Measurements from ENCODE around the gene AK4.

Gene AK4

DNA sequence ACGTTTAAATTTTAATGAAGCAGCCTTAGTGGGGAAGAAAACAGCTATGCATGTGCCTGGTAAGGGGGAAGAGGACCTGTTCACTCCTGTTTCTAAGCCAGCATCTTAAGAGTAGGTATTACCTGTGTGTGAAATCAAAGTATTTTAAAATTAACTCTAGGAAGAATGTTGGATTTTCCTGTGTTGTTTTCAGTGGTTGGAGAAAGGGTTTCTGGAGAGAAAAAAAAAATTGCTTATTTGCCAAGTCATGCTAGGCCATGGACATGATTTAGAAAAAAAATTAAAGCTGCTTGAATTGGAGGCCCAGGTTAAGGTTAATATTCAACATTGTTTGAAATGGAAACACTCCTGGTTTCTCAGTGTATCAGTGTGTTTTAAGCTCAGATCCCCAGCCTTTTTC is 118.5 kb downstream of the AK4 start:
- Histone ChIP-seq H3K27me3 (ENCODE audit: control insufficient read depth in 1 of 2, insufficient read depth in 2 of 2, low read length in 2 of 2) (peaks cover 20 to 24% of the 10 kb centered on the region in 2 donors), H3K9me3 (ENCODE audit: control insufficient read depth in 1 of 2, low read length in 2 of 2) (no peaks in the 10 kb centered on the region), H3K36me3 (ENCODE audit: control insufficient read depth in 1 of 2, insufficient read depth in 2 of 2, low read length in 2 of 2) (no peaks in the 10 kb centered on the region), H3K4me3 (ENCODE audit: low read depth in 1 of 2, low read length in 2 of 2) (no peak overlapping the region), H3K4me1 (ENCODE audit: control insufficient read depth in 1 of 2, insufficient read depth in 2 of 2, low read length in 2 of 2) (peaks cover 11 to 15% of the 10 kb centered on the region in 2 donors), H3K9ac (ENCODE audit: low read depth in 1 of 2, low read length in 2 of 2) (no peak overlapping the region), H3K27ac (ENCODE audit: low read depth, low read length) (no peak overlapping the region)

DNA sequence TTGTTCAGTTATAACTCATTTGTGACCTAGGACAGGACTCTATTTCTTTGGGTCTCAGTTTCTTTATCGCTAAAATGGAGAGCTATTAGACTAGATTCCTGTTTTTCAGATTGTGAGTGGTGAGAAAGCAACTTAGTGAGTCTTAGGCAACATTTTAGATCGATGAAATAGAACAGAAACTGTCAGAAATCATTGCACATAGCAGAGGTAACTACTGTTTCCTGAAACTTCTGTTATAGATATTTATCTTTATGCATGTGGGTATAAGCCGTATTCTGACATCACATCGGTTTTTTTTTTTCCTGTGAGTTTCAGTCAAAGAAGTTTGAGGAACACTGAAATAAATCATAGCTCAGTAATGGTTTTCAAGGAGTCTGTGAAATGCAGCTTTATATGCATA is 119.3 kb downstream of the AK4 start:
- Histone ChIP-seq H3K27ac (ENCODE audit: low read depth, low read length) (no peak overlapping the region), H3K9me3 (ENCODE audit: control insufficient read depth in 1 of 2, low read length in 2 of 2) (no peaks in the 10 kb centered on the region), H3K36me3 (ENCODE audit: control insufficient read depth in 1 of 2, insufficient read depth in 2 of 2, low read length in 2 of 2) (no peaks in the 10 kb centered on the region), H3K27me3 (ENCODE audit: control insufficient read depth in 1 of 2, insufficient read depth in 2 of 2, low read length in 2 of 2) (peaks cover 20 to 24% of the 10 kb centered on the region in 2 donors), H3K4me3 (ENCODE audit: low read depth in 1 of 2, low read length in 2 of 2) (no peak overlapping the region), H3K4me1 (ENCODE audit: control insufficient read depth in 1 of 2, insufficient read depth in 2 of 2, low read length in 2 of 2) (peaks cover 11 to 15% of the 10 kb centered on the region in 2 donors), H3K9ac (ENCODE audit: low read depth in 1 of 2, low read length in 2 of 2) (no peak overlapping the region)

DNA sequence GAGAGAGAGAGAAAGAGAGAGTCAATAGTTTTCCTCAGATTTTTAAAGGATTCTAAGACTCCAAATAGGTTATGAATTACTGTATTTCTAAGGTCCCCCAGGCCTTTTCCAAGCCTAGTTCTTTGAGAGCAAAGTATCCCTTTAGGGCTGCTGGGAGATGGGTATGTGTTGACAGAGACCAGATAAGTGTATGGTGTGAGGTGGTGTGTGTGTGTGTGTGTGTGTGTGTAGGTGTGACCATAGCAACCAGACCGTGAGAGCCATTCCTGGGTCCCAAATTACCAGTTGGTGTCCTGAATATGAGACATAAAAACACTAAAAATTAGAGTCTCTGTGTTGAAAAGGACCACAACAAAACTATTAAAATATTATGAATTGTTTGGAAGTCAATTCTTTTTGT is 119.7 kb downstream of the AK4 start:
- Histone ChIP-seq H3K4me1 (ENCODE audit: control insufficient read depth in 1 of 2, insufficient read depth in 2 of 2, low read length in 2 of 2) (peaks cover 11 to 15% of the 10 kb centered on the region in 2 donors), H3K9me3 (ENCODE audit: control insufficient read depth in 1 of 2, low read length in 2 of 2) (no peaks in the 10 kb centered on the region), H3K4me3 (ENCODE audit: low read depth in 1 of 2, low read length in 2 of 2) (no peak overlapping the region), H3K36me3 (ENCODE audit: control insufficient read depth in 1 of 2, insufficient read depth in 2 of 2, low read length in 2 of 2) (no peaks in the 10 kb centered on the region), H3K27ac (ENCODE audit: low read depth, low read length) (no peak overlapping the region), H3K27me3 (ENCODE audit: control insufficient read depth in 1 of 2, insufficient read depth in 2 of 2, low read length in 2 of 2) (peaks cover 20 to 24% of the 10 kb centered on the region in 2 donors), H3K9ac (ENCODE audit: low read depth in 1 of 2, low read length in 2 of 2) (no peak overlapping the region)

DNA sequence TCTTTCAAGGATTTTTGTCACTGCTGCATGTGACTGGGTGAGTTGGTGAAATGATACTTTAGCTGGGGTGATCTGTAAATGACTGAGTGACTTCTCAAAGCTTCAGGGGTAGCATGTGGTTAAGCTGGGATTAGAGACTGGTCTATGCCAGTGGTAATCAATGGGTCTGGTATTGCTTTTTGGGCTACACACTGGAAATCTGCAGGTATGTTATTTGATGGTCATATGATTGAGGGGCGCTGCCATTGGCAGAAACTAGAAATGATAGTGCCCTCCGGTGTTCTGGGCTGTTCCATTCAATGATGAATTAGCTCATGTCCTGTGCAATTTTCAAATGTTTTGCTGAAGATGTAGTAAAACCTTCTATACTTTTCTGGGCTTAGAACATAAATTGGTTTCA is 121.6 kb downstream of the AK4 start:
- peaks cover 11% of the 10 kb centered on the region in 2 donors for H3K4me1 ChIP-seq (ENCODE audit: control insufficient read depth in 1 of 2, insufficient read depth in 2 of 2, low read length in 2 of 2)
- H3K4me3 ChIP-seq (ENCODE audit: low read depth in 1 of 2, low read length in 2 of 2): no peak overlapping the region
- H3K27ac ChIP-seq (ENCODE audit: low read depth, low read length): no peak overlapping the region
- H3K27me3 ChIP-seq (ENCODE audit: control insufficient read depth in 1 of 2, insufficient read depth in 2 of 2, low read length in 2 of 2): peaks cover 13 to 18% of the 10 kb centered on the region in 2 donors
- H3K36me3 ChIP-seq (ENCODE audit: control insufficient read depth in 1 of 2, insufficient read depth in 2 of 2, low read length in 2 of 2): no peaks in the 10 kb centered on the region
- no peak overlapping the region for H3K9ac ChIP-seq (ENCODE audit: low read depth in 1 of 2, low read length in 2 of 2)
- no peaks in the 10 kb centered on the region for H3K9me3 ChIP-seq (ENCODE audit: control insufficient read depth in 1 of 2, low read length in 2 of 2)

DNA sequence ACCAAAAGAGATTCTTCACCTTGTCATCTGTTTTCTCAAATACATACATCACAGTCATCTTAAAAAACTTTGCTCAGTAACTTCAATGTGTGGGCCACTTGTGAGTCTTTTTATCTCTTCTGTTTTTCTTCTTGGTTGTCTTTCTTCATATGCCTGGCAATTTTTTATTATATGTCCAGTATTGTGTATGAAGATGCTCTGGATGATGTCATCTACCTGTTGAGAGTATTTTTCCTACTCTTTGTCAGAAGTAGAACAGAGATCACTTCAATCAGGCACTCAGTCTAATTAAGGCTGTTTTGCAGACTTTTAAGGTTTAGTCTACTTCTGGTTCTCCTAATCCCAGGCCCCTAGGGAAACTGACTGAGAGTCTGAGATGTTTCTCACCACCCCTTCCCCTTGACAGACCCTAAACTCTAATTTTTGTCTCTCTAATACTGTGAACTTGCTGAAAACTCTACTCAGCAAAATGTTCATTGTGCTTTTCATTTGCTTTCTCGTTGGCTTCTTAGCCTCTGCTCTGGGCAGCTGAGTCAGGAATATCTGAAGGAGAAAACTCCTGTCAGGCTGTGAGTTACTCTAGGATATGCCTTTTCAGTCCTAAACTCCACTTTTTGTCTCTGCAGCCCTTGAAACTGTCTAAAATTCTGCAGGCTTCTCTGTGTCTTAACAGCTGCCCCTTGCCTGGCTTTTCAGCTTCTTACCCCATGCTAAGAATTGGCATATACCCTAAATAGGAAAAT is 128.4 kb downstream of the AK4 start:
- no peaks in the 10 kb centered on the region for H3K9me3 ChIP-seq (ENCODE audit: control insufficient read depth in 1 of 2, low read length in 2 of 2)

DNA sequence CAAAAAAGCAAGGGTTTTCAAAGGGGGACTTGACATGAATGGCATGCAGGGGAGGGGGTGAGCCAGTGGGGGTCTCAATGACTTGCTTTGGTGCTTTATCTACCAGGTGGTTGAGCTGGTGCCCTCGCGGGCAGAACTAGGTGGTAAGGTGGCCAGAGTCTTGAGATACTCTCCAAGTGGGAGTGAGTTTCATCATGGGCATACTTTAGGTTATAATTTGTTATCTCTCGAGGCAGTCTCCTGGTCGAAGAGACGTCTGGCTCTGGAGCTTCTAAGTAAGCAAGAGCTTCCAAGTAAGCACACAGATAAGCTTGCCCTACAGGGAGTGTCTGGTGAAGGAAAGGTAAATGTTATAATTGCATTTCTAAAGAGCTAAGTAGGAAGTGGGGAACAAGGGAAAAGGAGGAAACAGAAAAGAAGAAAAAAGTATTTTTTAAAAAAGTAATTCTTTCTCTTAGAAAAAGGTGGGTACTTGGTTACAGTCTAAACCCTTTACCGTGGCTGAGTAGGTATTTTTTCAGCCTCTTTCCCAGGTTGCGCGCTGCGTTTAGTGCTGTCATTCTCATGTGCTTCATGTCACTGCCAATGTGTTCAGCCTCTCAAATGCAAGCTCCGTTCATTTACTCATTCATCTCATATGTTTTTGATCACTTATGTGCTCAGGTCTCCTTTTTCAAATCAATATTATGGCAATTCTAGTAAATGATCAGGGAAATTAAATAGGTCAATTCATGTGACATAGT is 129.8 kb downstream of the AK4 start:
- Histone ChIP-seq H3K27ac (ENCODE audit: low read depth, low read length) (no peak overlapping the region), H3K9me3 (ENCODE audit: control insufficient read depth in 1 of 2, low read length in 2 of 2) (no peaks in the 10 kb centered on the region), H3K27me3 (ENCODE audit: control insufficient read depth in 1 of 2, insufficient read depth in 2 of 2, low read length in 2 of 2) (no peaks in the 10 kb centered on the region), H3K4me1 (ENCODE audit: control insufficient read depth in 1 of 2, insufficient read depth in 2 of 2, low read length in 2 of 2) (no peaks in the 10 kb centered on the region), H3K4me3 (ENCODE audit: low read depth in 1 of 2, low read length in 2 of 2) (no peak overlapping the region), H3K9ac (ENCODE audit: low read depth in 1 of 2, low read length in 2 of 2) (no peak overlapping the region), H3K36me3 (ENCODE audit: control insufficient read depth in 1 of 2, insufficient read depth in 2 of 2, low read length in 2 of 2) (no peaks in the 10 kb centered on the region)

More for the DNA sequence above, 128.4 kb downstream of the AK4 start:
- Histone ChIP-seq H3K9ac (ENCODE audit: low read depth in 1 of 2, low read length in 2 of 2) (no peak overlapping the region), H3K4me3 (ENCODE audit: low read depth in 1 of 2, low read length in 2 of 2) (no peak overlapping the region), H3K27me3 (ENCODE audit: control insufficient read depth in 1 of 2, insufficient read depth in 2 of 2, low read length in 2 of 2) (no peaks in the 10 kb centered on the region), H3K4me1 (ENCODE audit: control insufficient read depth in 1 of 2, insufficient read depth in 2 of 2, low read length in 2 of 2) (no peaks in the 10 kb centered on the region), H3K27ac (ENCODE audit: low read depth, low read length) (no peak overlapping the region), H3K36me3 (ENCODE audit: control insufficient read depth in 1 of 2, insufficient read depth in 2 of 2, low read length in 2 of 2) (no peaks in the 10 kb centered on the region)

DNA sequence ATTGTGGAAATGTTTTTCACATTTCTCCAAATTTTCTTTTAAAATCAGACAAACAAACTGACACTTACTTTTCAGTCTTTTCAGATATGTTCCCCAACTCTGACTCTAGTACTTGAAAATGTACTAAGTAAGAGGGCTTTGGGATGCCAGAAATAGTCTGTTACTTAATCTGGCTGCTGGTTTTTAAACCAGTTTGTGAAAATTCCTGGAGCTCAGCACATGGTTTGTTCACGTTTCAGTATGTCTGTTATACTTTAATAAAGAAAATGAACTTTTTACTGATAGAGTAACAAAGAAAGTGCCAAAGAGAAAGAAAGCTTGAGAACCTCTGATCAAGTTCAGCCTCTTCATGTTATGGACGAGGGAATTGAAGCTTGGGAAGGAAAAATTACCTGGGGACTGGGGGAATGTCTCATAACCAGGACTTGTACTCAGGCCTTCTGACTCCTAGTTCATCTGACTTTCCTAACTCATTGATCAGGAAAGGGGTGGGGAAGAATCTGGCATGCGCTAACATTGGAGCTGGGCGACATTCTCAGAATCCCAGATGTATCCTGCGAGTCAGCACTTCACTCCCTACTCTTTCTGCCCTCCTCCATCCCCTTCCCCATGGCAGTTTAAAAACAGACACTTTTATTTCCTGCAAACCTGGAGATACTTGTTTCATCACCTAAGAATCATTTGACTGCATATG is 130.5 kb downstream of the AK4 start:
- Histone ChIP-seq H3K36me3 (ENCODE audit: control insufficient read depth in 1 of 2, insufficient read depth in 2 of 2, low read length in 2 of 2) (no peaks in the 10 kb centered on the region), H3K9me3 (ENCODE audit: control insufficient read depth in 1 of 2, low read length in 2 of 2) (no peaks in the 10 kb centered on the region), H3K4me3 (ENCODE audit: low read depth in 1 of 2, low read length in 2 of 2) (no peak overlapping the region), H3K27me3 (ENCODE audit: control insufficient read depth in 1 of 2, insufficient read depth in 2 of 2, low read length in 2 of 2) (no peaks in the 10 kb centered on the region), H3K27ac (ENCODE audit: low read depth, low read length) (no peak overlapping the region), H3K9ac (ENCODE audit: low read depth in 1 of 2, low read length in 2 of 2) (no peak overlapping the region), H3K4me1 (ENCODE audit: control insufficient read depth in 1 of 2, insufficient read depth in 2 of 2, low read length in 2 of 2) (no peaks in the 10 kb centered on the region)

DNA sequence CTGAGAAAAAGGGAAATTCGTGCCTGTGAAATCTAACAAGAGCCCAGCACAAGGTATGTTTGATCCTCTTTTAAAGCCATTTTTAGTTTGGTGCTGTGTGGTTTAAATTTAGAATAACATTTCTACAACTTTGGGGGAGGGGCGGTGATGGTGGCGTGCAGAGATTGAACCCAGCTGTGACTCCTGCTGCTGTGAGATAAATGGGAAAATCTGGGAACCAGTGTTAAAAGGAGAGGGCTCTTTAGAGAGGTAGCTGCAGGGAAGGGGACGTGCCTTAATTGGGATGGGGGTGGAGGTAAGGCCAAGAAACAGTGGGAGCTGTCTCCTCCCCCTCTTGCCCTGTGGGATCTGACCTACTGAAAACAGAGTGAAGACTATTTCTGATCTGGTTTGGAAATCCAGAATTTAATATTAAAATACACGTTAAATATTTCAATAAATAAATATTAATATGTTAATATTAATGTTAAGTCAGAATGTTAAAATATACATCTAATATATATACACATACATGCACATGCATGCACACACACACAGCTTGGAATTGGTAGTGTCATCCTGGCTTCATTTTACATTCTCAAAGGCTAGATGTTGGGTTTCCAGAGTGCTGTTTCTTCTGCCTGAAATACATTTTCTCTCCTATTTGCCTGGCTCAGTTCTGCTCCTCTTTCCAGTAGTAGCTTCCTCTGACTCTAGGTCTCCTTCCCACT is 131.2 kb downstream of the AK4 start:
- H3K9ac ChIP-seq (ENCODE audit: low read depth in 1 of 2, low read length in 2 of 2): no peak overlapping the region
- H3K36me3 ChIP-seq (ENCODE audit: control insufficient read depth in 1 of 2, insufficient read depth in 2 of 2, low read length in 2 of 2): no peaks in the 10 kb centered on the region
- no peak overlapping the region for H3K4me3 ChIP-seq (ENCODE audit: low read depth in 1 of 2, low read length in 2 of 2)
- no peak overlapping the region for H3K27ac ChIP-seq (ENCODE audit: low read depth, low read length)
- H3K4me1 ChIP-seq (ENCODE audit: control insufficient read depth in 1 of 2, insufficient read depth in 2 of 2, low read length in 2 of 2): no peaks in the 10 kb centered on the region
- H3K27me3 ChIP-seq (ENCODE audit: control insufficient read depth in 1 of 2, insufficient read depth in 2 of 2, low read length in 2 of 2): no peaks in the 10 kb centered on the region
- H3K9me3 ChIP-seq (ENCODE audit: control insufficient read depth in 1 of 2, low read length in 2 of 2): no peaks in the 10 kb centered on the region

Data from duodenal mucosa (tissue), 2 donors.